ENCODE measurements around the gene HMX3. TPM values are rescaled to one million over a fixed set of nuclear protein-coding genes. Genes with fewer than 3 reads are reported as not detected.

HMX3 gene
- total and polyA plus RNA-seq, 2 of the 8 experiments (the other 6 are each of a cell fraction or from before 2014, with no cell fraction given), result 0.05 TPM; not detected in 1

DNA sequence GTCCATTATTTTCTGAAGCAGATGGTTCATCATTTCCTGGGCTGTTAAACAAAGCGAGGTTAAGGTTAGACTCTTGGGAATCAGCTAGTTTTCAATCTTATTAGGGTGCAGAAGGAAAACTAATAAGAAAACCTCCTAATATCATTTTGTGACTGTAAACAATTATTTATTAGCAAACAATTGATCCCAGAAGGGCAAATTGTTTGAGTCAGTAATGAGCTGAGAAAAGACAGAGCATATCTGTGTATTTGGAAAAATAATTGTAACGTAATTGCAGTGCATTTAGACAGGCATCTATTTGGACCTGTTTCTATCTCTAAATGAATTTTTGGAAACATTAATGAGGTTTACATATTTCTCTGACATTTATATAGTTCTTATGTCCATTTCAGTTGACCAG is 28.5 kb downstream of the HMX3 start:
- no peak overlapping the region for H3K18ac ChIP-seq (ENCODE audit: extremely low read depth, low read length)
- H3K36me3 ChIP-seq (ENCODE audit: control insufficient read depth in 2 of 4, insufficient read depth in 4 of 4, low read length in 3 of 4), result peaks cover 19 to 84% (median 51%) of the 10 kb centered on the region in 4 experiments

More for the DNA sequence above, 28.5 kb downstream of the HMX3 start:
- H4K5ac ChIP-seq (ENCODE audit: insufficient read length, low read depth, low read length), result no peak overlapping the region
- no peaks in the 10 kb centered on the region for H3K9me3 ChIP-seq (ENCODE audit: insufficient read depth in 2 of 2, low read depth in 1 of 2, low read length in 1 of 2)
- no peak overlapping the region for H2BK5ac ChIP-seq (ENCODE audit: low read depth, low read length)
- CTCF ChIA-PET (ENCODE audit: partially characterized antibody), result interaction anchor here (0.9 to 3.2 kb wide), 4 partner anchors 11 to 121 kb away, joined by 3 to 13 read pairs (median 8); no protein-coding TSS in a partner anchor
- H4K91ac ChIP-seq (replicated peaks; ENCODE audit: insufficient read length, low read length), result no peak overlapping the region
- H3K4me2 ChIP-seq (ENCODE audit: insufficient read depth in 1 of 2, low read depth in 2 of 2, low read length in 2 of 2), result no peak overlapping the region
- H3K14ac ChIP-seq (ENCODE audit: insufficient read length), result no peak overlapping the region
- H3K4ac ChIP-seq (replicated peaks; ENCODE audit: insufficient read length, low read depth, low read length), result no peak overlapping the region
- H3K23me2 ChIP-seq (ENCODE audit: low read depth, low read length), result no peaks in the 10 kb centered on the region
- no peak overlapping the region for H2BK15ac ChIP-seq (ENCODE audit: low read length)
- no peak for TF ChIP-seq BACH1 (IDR thresholded peaks at IDR 0.05; ENCODE audit: low read length)
- TF ChIP-seq SUZ12 (IDR thresholded peaks at IDR 0.05; ENCODE audit: low read length), result no peak
- no peak for TF ChIP-seq EP300 (IDR thresholded peaks at IDR 0.05; ENCODE audit: borderline replicate concordance in 1 of 2, low read depth in 2 of 2, low read length in 2 of 2)
- no peak for TF ChIP-seq CBX5 (IDR thresholded peaks at IDR 0.05; ENCODE audit: low read depth, low read length)
- no peak for TF ChIP-seq RXRA (IDR thresholded peaks at IDR 0.05; ENCODE audit: insufficient read depth, low read depth, low read length)
- TF ChIP-seq SRF (IDR thresholded peaks at IDR 0.05; ENCODE audit: low read depth, low read length), result no peak
- TF ChIP-seq POU5F1 (IDR thresholded peaks at IDR 0.05; ENCODE audit: low read depth, low read length), result no peak
- no peak for TF ChIP-seq E2F6 (IDR thresholded peaks at IDR 0.05)
- no peak for TF ChIP-seq SIN3A (conservative IDR thresholded peaks at IDR 0.05 in 1 of 2, IDR thresholded peaks at IDR 0.05 in 1 of 2; ENCODE audit: low read depth in 1 of 2, low read length in 2 of 2)
- no peak for TF ChIP-seq CHD2 (IDR thresholded peaks at IDR 0.05; ENCODE audit: low read length)
- no peak overlapping the region for H2AFZ ChIP-seq (ENCODE audit: low read length)
- H3K9ac ChIP-seq (replicated peaks in 1 of 4; ENCODE audit: extremely low read depth in 1 of 4, low read depth in 3 of 4, low read length in 3 of 4), result no peak overlapping the region
- no peak overlapping the region for H3K23ac ChIP-seq (ENCODE audit: insufficient read length)
- no peak overlapping the region for H3K56ac ChIP-seq (replicated peaks; ENCODE audit: insufficient read length, low read depth, low read length)
- FAIRE-seq (no peak), DNase-seq (ENCODE audit: low read depth in 1 of 2, low spot score in 2 of 2) (no peak)
- 84% methylated on average over 2 of the region's 2 CpGs; no CpG with 5 or more reads in 1 of the 2 experiments for WGBS, 2 experiments (ENCODE audit: extremely low coverage in 1 of 2, insufficient coverage in 1 of 2, insufficient read length in 1 of 2, insufficient replicate concordance in 2 of 2, low coverage in 1 of 2, low lambda C conversion rate in 2 of 2, missing lambda C conversion rate in 1 of 2)
- H3K27me3 ChIP-seq (replicated peaks in 1 of 4; ENCODE audit: control insufficient read depth in 3 of 4, extremely low read depth in 1 of 4, insufficient read depth in 3 of 4, low read length in 3 of 4), result no peaks in the 10 kb centered on the region
- H2BK20ac ChIP-seq (ENCODE audit: low read length), result no peak overlapping the region
- H3K4me3 ChIP-seq (ENCODE audit: extremely low read depth in 1 of 4, insufficient read depth in 2 of 4, low read depth in 3 of 4, low read length in 4 of 4), result no peak overlapping the region
- peaks cover 0 to 68% of the 10 kb centered on the region in 2 experiments; a peak in 2 of 4 replicates for H3K79me2 ChIP-seq (ENCODE audit: control insufficient read depth in 1 of 2, insufficient read depth in 2 of 2, low read length in 2 of 2)
- H4K8ac ChIP-seq (ENCODE audit: extremely low read depth, insufficient read depth, low read length), result no peak overlapping the region
- no peaks in the 10 kb centered on the region for H3K4me1 ChIP-seq (replicated peaks in 1 of 4; ENCODE audit: control insufficient read depth in 3 of 4, insufficient read depth in 4 of 4, low read length in 3 of 4)
- no peak overlapping the region for H2BK120ac ChIP-seq (replicated peaks; ENCODE audit: low read depth, low read length)
- peaks cover 6 to 17% of the 10 kb centered on the region in 2 experiments for H4K20me1 ChIP-seq (replicated peaks in 1 of 2; ENCODE audit: control insufficient read depth in 1 of 2, insufficient read depth in 2 of 2, low read length in 2 of 2)
- no peak overlapping the region for H3K27ac ChIP-seq (ENCODE audit: low read depth, low read length)
- no peak overlapping the region for H2BK12ac ChIP-seq (ENCODE audit: low read depth, low read length)
- peaks cover 2% of the 10 kb centered on the region; the same call in 1 of the 2 replicates for H3K79me1 ChIP-seq (ENCODE audit: low read depth, low read length)
- POLR2A ChIA-PET (ENCODE audit: partially characterized antibody), result interaction anchor here (1.1 to 3.2 kb wide), 2 partner anchors 9 to 14 kb away, joined by 3 to 22 read pairs; partner anchors contain the start of gene BUB3
- H2AK5ac ChIP-seq (ENCODE audit: low read depth, low read length), result no peak overlapping the region
